Measurements from ENCODE around the gene NTHL1. TPM values are rescaled to one million over a fixed set of nuclear protein-coding genes. Genes with fewer than 3 reads are reported as not detected.

The NTHL1 gene
- total RNA-seq, 2 donors from 2014 or later: 8.1 to 15.2 TPM

DNA sequence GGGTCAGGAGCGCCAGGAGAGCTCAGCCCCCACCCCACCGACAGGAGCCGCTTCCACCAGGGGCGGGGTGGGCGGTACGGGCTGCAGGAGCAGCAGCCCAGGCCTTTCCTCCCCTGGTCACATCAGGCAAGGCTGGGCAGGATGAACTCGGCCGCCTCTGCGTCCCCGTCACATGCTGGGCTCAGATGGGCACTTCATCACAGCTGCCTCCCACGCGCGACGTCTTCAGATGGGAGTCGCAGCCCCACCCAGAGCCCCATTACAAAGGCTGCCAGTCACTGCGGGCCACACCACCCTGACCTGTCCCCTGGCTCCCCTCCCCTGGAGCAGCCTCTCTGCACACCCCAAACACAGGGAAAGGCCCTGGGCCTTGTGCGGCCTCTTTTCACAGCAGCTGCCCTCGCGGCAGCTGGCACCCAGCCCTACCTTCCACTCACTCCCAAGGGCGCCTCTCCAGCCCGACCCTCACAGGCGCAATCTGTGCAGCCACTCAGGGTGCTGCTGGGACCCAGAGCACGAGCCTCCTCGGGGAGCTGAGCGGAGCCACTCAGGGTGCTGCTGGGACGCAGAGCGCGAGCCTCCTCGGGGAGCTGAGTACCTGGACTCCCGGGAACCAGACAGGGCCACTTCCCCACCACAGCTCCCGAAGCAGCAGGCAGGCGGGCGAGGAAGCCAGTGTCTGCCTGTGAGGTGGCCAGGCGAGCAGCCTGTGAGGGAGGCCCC is 42.7 kb downstream of the NTHL1 start:
- no peak for DNase-seq (ENCODE audit: low spot score)
- intact Hi-C loops (cut with DNase I): no loop called here

DNA sequence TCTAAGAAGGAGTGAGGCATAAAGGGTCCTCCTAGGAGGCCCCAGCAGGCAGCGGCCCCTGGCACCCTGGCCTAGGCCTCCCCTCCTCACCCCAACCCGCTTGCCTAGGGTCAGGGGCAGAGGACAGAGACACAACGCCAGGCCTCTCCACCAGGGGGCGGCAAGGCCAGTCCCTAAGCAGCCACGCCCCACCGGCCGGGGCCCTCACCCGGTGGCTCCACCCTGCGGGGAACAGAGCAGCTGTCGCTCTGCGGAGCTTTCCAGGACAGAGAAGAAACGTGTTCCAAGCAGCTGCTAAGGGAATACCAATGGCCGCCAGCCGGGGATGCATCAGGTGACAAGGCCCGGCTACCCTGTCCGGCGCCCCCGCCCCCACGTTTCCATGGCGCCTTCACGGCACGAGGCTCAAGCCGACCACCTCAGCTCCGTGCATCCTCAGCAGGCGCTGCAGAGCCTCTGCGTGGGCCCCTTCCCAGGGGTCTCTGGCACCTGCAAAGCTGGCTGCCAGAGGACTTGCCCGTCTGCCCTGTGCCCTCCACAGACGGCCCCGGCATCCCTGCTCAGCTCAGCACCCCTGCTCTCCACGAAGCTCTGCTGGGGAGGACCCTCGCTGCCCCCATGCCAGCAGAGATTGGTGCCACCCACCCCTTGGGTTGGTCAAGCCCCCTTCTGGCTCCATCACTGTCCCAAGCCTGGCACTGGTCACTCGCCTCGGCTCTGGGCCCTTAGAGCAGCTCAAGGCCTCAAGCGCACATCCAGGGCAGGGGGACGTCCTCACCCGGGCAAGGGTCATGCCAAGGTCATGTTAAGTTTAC is 43.6 kb downstream of the NTHL1 start:
- intact Hi-C loops (cut with DNase I): no loop called here
- peak; percentile 96 for DNase-seq (ENCODE audit: low spot score)

DNA sequence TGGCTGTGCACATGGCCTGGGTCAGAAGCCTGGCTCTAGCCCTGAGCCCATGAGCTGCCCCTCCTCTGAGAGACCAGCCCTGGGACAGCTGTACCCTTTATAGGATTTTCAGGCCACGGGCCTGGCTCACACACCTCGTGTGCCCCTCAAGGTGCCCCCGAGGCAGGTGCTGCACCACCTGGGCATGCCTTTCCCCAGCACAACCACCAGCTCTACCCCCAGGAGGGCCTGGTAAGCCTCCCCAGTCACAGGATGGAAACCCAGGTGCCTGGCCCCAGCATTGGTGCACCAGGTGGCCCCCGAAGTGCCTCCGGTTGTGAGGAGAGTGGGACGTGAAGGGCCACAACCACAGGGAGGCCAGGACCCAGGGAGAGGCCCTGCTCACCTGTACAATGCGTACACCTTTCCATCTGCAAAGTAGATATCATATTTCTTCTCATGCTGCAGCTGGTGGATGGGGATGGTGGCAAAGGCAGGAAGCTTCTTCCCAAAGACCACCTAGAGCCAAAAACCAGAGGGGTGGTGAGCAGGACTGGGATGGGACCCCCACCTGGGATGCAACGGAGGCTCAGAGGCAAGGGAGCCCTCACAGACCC is 44.3 kb downstream of the NTHL1 start:
- intact Hi-C loops (cut with DNase I): no loop called here
- no peak for DNase-seq (ENCODE audit: low spot score)

DNA sequence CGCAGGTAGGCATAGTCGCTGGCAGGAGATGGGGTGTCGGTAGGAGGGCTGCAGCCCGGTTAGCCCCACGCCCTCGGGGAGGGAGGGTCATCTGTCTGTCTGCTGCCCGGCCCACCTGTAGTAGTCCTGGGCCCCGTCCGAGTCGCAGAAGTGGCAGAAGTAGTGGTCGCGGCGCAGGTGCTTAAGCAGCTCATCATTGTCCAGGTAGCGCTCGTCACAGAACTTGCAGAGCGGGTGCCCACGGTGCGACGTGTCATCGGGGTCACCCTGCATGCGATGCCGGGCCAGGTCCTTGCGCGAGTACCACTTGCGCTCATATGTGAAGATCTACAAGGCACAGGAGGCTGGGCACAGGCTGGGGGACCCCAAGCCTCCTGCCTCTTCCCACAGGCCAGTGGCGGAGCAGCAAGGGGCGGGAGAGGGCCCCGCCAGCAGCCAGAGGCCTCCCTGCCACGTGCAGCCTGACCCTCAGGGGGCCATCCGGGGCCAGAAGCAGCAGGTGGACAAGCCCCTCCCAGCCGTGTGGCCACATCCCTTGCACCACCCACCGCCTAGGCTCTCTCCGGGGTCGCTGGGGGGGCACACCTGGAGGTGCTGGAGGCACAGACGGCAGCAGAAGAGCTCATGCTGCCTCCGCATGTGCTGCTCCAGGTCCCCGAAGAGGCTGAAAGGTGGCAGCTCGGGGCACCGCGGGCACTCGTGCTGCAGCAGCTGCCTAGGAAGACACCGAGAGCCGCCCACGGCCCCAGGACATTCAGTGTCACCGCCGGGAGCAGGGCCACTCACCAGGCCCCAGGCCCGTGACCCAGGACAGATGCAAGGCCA is 45.0 kb downstream of the NTHL1 start:
- intact Hi-C loops (cut with DNase I): no loop called here
- no peak for DNase-seq (ENCODE audit: low spot score)

DNA sequence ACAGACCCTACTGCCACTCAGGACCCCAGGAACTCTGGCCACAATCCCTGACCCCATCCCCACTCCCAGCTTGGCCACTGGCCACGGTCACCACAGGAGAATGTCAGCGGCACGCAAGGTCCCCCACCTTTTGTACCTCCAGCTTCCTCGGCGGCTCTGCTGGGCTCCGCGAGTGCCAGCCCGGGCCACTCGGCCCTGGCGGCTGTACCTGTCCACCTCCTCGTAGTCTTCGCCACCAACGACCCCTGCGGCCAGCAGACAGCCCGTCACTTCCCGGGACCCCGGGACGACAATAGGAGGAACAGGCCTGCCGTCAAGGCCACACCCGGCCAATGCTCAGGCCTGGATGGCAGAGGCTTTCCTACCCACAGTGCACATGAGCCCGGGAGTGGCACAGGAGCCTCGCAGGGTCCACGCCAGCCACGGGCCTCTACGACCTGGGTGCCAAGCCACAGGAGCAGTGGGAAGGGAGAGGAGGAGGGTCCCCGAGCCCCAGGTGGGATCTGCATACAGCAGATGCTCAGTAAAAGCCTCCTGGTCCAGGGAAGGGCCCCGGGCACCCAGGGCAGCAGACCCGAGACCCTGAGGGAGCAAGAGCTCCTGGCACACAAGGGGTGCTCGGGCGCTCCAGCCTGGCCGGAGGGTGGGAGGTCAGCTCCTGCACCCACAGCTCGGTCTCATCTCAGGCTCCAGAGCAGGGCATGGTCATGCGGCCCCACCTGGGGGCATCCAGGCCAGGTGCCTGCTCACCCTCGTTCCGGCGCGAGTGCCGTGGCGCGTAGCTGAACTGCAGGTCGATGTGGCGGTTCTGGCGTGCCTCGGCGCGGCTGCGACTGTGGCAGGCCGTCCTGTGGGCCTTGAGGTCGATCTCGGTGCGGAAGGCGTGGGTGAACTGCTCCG is 45.9 kb downstream of the NTHL1 start:
- DNase-seq (ENCODE audit: low spot score): no peak
- intact Hi-C loops (cut with DNase I): no loop called here

DNA sequence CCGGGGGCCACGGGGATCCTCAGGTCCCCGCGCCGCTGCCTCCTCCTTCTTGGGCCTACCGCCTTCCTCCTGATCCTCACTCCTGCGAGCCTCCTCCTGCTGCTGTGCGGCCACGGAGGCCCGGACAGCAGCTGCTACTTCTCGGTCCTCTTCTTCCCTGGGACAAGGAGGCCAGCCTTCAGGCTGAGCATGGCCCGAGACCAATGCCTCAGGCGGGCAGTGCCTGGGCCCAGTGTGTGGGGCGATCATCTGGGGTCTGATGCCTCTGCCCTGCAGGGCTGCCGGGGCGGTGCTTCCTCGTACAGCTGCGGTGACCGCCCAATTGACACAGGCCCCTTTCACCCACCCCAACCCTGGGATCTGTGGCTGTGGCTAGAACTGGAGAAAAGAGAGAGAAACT is 46.6 kb downstream of the NTHL1 start:
- DNase-seq (ENCODE audit: low spot score): no peak
- intact Hi-C loops (cut with DNase I): no loop called here

DNA sequence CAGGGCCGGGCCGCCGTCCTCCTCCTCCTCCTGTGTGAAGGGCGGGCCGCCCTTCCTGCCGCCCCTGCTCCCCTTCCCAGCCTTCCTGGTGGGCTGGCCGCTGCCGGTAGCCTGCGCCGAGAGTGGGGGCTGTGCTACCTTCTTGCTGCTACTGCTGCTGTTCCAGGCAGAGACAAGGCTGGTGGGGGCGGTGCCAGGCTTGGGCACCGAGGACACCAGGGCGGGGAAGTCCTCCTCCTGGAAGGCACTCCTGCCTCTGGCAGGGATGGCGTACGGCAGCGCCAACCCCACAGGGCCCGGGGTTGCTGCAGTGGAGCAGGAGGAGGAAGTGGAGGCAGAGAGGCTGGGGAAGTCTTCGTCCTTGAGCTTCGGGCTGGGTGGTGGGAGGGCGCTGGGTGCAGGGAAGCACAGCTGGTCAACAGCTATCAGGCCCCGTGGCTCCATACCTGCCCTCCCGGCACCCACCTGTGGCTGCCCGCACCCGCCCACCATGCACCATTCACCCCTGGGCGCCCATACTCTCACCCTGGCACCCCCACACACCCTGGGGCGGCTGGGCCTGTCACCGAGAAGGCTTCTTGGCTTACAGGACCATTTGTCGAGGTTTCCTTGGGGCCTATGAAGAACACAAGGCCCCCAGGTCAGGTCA is 47.6 kb downstream of the NTHL1 start:
- DNase-seq (ENCODE audit: low spot score): no peak
- intact Hi-C loops (cut with DNase I): no loop called here

DNA sequence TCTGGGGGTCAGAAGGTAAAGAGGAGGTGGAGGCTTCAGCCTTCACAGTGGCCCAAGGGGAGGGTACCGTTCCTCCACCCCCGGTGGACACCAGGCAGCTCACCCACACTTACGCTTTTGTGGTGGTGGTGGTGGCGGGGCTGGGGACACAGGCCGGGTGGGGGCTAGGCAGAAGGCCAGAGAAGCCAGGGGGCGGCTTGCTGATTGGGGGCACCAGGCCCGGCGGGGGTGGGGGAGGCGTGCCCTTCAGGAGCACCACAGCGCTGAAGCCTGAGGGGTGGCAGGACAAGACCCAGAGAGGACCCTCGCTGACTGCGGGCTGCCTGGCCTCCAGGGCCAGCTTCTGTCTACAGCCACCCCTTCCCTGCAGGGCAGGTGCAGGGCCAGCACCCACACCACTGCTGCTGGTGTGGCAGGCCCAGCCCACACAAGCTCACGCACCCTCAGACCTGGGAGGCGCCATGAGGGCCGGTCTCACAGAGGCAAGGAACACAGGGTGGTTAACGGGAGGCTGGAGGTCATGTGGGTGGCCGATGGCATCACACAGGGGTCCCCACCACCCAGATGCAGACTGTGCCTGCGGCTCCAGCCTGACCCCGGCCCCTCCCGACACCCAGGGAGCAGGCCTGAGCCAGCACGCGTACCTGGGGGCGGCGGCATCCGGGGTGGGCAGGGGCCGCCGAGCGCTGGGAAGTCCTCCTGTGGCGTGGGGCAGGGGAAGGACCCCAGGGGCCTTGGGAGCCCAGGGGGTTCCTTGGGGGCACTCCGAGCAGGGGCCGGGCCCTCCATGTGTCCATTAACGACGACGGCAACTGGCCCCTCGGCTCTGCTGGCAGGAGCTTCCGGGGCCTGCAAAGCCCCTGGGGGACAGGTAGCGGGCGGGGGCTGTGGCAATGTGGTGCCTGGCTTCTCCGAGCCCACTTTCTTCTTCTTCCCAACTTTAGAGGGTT is 48.5 kb downstream of the NTHL1 start:
- intact Hi-C loops (cut with DNase I): no loop called here

DNA sequence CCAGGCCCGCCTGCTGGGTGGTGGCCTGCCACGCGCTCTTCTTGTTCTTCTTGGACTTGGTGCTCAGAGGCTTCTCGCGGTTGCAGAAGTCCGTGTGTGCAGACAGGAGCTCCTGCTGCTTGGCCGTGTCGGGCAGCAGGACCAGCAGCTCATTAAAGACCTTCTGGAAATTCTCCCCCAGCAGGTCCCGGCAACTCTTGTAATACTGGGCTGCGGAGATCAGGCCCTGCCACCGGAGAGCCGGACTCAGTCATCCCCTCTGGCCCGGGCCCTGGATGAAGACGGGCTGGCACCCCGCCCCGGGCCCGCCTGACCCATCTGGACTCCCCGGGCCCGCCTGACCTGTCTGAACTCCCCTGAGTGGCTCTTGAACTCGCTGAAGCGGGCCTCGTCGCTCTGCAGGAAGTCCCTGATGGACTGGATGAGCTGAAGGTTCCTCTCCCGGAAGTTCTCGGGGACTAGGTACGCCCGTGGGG is 49.2 kb downstream of the NTHL1 start:
- intact Hi-C loops (cut with DNase I): no loop called here
- no peak for DNase-seq (ENCODE audit: low spot score)

More for the DNA sequence above, 48.5 kb downstream of the NTHL1 start:
- no peak for DNase-seq (ENCODE audit: low spot score)

DNA sequence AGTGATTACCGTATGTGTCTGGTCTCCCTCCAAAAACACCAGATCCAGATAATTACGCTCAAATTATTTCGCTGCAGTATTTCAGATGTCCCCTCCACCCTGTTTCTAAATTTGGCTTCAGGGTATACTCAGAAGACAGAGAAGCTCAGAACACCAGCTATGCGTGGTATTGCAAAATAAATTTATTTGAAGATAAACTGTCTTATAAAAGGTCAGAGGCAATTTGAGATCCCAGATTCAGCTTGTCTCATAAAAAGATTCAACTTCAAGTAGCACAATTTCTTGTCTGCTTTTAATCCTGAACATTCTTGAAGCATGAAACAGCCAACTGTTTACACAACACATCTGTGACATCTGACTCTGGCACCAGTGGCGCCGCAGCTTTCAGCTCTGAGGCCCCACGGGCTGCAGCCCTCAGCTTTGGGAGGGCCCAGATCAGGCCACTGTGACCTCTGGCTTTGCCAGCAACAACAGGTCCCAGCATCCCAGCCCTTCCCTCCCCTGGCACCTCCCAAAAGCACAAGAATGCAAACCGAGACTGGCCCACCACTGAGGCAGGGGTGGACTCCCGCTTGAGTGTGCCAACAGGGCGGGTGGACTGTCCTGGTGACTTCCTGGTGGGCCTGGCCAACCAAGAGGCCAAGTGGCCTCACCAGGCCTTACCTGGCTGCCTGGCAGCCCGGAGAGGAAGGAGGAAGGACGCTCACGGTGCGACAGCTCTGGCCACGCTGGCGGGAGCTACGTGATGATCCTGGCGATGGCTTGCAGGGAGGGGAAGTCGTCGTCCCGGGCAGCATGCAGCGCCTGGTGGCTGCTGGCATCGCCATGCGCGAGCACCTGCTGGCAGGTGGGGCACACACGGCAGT is 49.9 kb downstream of the NTHL1 start:
- intact Hi-C loops (cut with DNase I): no loop called here
- DNase-seq (ENCODE audit: low spot score): no peak

DNA sequence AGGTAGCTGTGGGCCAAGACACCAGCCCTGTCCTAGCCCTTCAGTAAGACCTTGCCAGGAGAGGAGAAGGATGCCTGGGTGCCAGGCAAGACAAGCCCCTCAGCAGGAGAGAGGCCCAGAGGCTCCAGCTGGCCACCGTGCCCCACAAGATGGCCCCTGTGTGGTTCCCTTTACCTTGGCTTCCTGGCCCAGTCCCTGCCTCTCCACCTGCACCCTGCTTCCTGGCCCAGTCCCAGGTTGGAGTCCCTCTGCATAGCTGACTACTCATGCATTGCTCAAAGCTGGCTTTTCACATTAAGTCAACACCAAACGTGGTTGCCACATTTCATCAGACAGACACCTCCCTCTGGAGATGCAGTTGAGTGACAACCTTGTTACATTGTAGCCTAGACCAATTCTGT is 53.9 kb downstream of the NTHL1 start:
- intact Hi-C loops (cut with DNase I): no loop called here
- no peak for DNase-seq (ENCODE audit: low spot score)

DNA sequence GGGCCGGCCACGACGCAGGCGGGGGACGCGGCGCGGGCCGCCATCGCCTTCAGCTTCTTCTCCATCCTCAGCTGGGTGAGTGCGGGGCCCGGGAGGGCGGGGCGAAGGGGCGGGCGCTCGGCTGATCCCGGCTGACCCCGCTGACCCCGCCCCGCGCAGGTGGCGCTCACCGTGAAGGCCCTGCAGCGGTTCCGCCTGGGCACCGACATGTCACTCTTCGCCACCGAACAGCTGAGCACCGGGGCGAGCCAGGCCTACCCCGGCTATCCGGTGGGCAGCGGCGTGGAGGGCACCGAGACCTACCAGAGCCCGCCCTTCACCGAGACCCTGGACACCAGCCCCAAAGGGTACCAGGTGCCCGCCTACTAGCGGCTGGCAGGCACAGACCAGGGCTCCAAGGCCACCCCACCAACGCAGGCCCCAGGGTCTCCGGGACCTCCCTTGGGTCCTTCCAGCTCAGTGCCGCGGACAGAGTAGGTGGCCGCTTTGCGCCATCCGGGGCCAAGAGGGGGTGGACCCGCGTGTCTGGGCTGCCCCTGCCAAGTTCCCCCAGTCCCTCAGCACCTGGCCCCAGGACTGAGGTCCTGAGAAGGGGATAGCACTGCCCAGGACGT is 54.8 kb downstream of the NTHL1 start:
- no peak for DNase-seq (ENCODE audit: low spot score)
- intact Hi-C loops (cut with DNase I): no loop called here

DNA sequence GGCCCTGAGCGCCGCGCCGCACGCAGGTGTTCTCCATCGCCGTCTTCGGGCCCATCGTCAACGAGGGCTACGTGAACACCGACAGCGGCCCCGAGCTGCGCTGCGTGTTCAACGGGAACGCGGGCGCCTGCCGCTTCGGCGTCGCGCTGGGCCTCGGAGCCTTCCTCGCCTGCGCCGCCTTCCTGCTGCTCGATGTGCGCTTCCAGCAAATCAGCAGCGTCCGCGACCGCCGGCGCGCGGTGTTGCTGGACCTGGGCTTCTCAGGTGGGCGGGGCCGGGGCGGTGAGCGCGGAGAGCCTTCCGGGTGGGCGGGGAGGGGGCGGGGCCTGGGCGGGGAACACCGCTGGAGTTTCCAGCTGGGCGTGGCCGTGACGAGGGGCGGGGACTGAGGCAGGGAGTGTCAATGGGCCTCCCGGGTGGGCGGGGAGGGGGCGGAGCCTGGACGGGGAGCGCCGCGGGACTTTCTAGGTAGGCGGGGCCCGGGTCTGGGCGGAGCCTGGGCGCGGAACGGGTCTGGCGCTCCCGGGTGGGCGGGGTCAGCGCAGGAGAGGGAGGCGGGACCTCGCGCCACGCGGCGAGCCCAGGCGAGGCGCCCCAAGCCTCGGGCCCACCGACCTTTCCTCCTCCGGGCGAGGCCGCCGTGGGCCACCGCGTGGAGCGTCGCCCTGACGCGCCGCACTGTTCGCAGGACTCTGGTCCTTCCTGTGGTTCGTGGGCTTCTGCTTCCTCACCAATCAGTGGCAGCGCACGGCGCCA is 55.5 kb downstream of the NTHL1 start:
- peak; percentile 98 for DNase-seq (ENCODE audit: low spot score)
- intact Hi-C loops (cut with DNase I): no loop called here

DNA sequence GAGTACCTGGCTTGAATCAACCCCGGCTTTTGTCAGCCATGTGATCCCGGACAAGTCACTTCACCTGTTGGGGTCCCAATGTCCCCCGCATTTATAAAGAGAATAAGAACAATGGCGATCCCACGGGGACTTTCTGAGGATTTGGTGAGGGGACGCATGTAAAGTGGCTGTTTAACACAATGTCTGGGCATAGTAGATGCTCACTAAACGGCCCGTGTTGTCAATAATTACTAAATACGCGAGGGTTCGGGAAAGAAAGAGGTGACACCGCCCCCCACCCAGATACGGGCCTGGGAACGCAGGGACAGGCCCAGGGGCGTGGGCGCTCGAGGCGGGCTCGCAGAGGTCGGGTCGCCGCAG is 56.1 kb downstream of the NTHL1 start:
- intact Hi-C loops (cut with DNase I): no loop called here
- DNase-seq (ENCODE audit: low spot score): no peak

DNA sequence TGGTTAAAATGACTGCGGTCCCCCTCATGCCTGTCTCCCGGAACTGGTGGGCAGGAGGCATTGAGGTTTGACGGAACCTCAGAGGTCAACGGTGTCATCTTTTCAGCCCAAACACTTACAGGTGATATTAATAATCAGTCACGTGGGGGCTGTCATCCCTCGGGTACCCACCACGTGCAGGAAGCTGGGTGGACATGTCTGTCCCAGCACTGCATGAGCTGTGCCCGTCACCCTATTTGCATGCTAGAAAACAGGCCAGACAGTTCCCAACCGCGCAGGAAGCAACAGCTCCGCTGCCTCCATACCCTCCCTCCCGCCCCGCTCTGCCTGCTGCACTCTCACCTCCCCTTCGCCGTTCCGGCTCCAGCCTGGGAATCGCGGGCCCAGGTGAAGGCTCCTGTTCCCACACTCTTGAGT is 56.5 kb downstream of the NTHL1 start:
- DNase-seq (ENCODE audit: low spot score): no peak
- intact Hi-C loops (cut with DNase I): no loop called here

All from posterior vena cava (tissue), 2 donors.